Hepatocyte (in vitro differentiated cells): ENCODE measurements around the gene TXLNG. TPM values are rescaled to one million over a fixed set of nuclear protein-coding genes. Genes with fewer than 3 reads are reported as not detected.

Experiments
- DNase-seq: peaks from one replicate; pipeline ENCODE4 v3.0.0-alpha.2; 2016; ENCODE audit warnings: low spot score
- H2AFZ ChIP-seq: fragments of 200-600 bp; sonication (generic); 2 replicates; pipeline ENCODE4 v1.6.0; 2016; ENCODE audit warnings: antibody characterized with exemption, mild to moderate bottlenecking
- H3K27ac ChIP-seq: fragments of 200-600 bp; sonication (generic); 2 replicates; pipeline ENCODE4 v1.5.1; 2016; ENCODE audit warnings: mild to moderate bottlenecking
- H3K27me3 ChIP-seq: fragments of 200-600 bp; sonication (generic); 2 replicates; pipeline ENCODE4 v1.6.1; 2016
- H3K36me3 ChIP-seq: fragments of 200-600 bp; sonication (generic); replicated peaks from 2 replicates; pipeline ENCODE4 v1.5.1; 2016; ENCODE audit warnings: low read depth; ENCODE audit not compliant: insufficient read depth
- H3K4me1 ChIP-seq: fragments of 200-600 bp; sonication (generic); 2 replicates; pipeline ENCODE4 v1.5.1; 2016; ENCODE audit warnings: mild to moderate bottlenecking, moderate library complexity; ENCODE audit not compliant: insufficient read depth
- H3K4me2 ChIP-seq: fragments of 200-600 bp; sonication (generic); 2 replicates; pipeline ENCODE4 v1.6.0; 2016
- H3K4me3 ChIP-seq: fragments of 200-600 bp; sonication (generic); 2 replicates; pipeline ENCODE4 v1.5.1; 2016; ENCODE audit warnings: mild to moderate bottlenecking
- H3K79me2 ChIP-seq: fragments of 200-600 bp; sonication (generic); 2 replicates; pipeline ENCODE4 v1.6.0; 2017; ENCODE audit warnings: mild to moderate bottlenecking
- H3K9me2 ChIP-seq: fragments of 200-600 bp; sonication (generic); replicated peaks from 2 replicates; pipeline ENCODE4 v1.6.0; 2017; ENCODE audit warnings: mild to moderate bottlenecking; ENCODE audit not compliant: insufficient read depth
- H3K9me3 ChIP-seq: fragments of 200-600 bp; sonication (generic); 2 replicates; pipeline ENCODE4 v1.5.1; 2016; ENCODE audit warnings: low read depth, mild to moderate bottlenecking
- H4K20me1 ChIP-seq: fragments of 200-600 bp; sonication (generic); 2 replicates; pipeline ENCODE4 v1.6.0; 2016; ENCODE audit warnings: mild to moderate bottlenecking; ENCODE audit not compliant: insufficient read depth, poor library complexity, severe bottlenecking
- CTCF ChIP-seq: fragments of 200-600 bp; sonication (generic); IDR thresholded peaks from 2 replicates; pipeline ENCODE4 v1.5.1; 2016; ENCODE audit warnings: antibody characterized with exemption, mild to moderate bottlenecking; ENCODE audit not compliant: poor library complexity
- EZH2 ChIP-seq: fragments of 200-600 bp; sonication (generic); IDR thresholded peaks from 2 replicates; pipeline ENCODE4 v1.6.1; 2016; ENCODE audit warnings: antibody characterized with exemption, mild to moderate bottlenecking, borderline replicate concordance
- EZH2phosphoT487 ChIP-seq: fragments of 200-600 bp; sonication (generic); IDR thresholded peaks from one replicate; pipeline ENCODE4 v1.6.1; 2018; ENCODE audit warnings: antibody characterized with exemption, mild to moderate bottlenecking, low read depth, moderate library complexity; ENCODE audit not compliant: unreplicated experiment, severe bottlenecking
- whole genome bisulfite sequencing: methylation state at CpG from one replicate; pipeline ENCODE4 v1.1.6; 2016; ENCODE audit warnings: low lambda C conversion rate; ENCODE audit errors: missing lambda C conversion rate; 5-methylcytosine and 5-hydroxymethylcytosine counted together
- polyA plus RNA-seq: library from polyadenylated mRNA; unstranded; fragments of >200 nt; fragmentation: Nextera tagmentation; extraction: Ambion mirVana; gene quantifications from 2 replicates; pipeline ENCODE4 v1.2.1, GENCODE V29; 2016
- total RNA-seq: library from RNA; depleted of rRNA; stranded (reverse); fragments of >200 nt; gene quantifications from 2 replicates; pipeline ENCODE4 v1.2.3, GENCODE V29; 2014

Gene TXLNG
- total and polyA plus RNA-seq, 2 experiments from 2014 or later: 9.7 to 23.4 TPM

- no peaks in the 10 kb centered on the region for H3K9me3 ChIP-seq
- no peaks in the 10 kb centered on the region for H3K9me2 ChIP-seq
- H3K27me3 ChIP-seq: no peaks in the 10 kb centered on the region
- DNase-seq: no peak
- no peaks in the 10 kb centered on the region for H3K36me3 ChIP-seq
- H4K20me1 ChIP-seq: peaks cover 72% of the 10 kb centered on the region
- no peak overlapping the region for H2AFZ ChIP-seq
- WGBS: 96% methylated on average over 2 of the region's 2 CpGs
- H3K79me2 ChIP-seq: peaks cover 100% of the 10 kb centered on the region
- H3K4me3 ChIP-seq: no peak overlapping the region
- H3K4me2 ChIP-seq: no peak overlapping the region
- TF ChIP-seq EZH2phosphoT487 (no peak), EZH2 (no peak), CTCF (no peak)
- no peak overlapping the region for H3K27ac ChIP-seq
- peaks cover 19% of the 10 kb centered on the region for H3K4me1 ChIP-seq
These were observed 76.6 kb downstream of the TXLNG start for GRCh38 chrX:16862829-16863228.

- WGBS: 87% methylated on average over 6 of the region's 6 CpGs
- peaks cover 66% of the 10 kb centered on the region for H3K79me2 ChIP-seq
- H3K4me2 ChIP-seq: peak overlapping the region; percentile 94
- no peak for DNase-seq
- no peaks in the 10 kb centered on the region for H3K27me3 ChIP-seq
- H3K36me3 ChIP-seq: no peaks in the 10 kb centered on the region
- no peaks in the 10 kb centered on the region for H3K9me2 ChIP-seq
- H3K9me3 ChIP-seq: no peaks in the 10 kb centered on the region
- peaks cover 40% of the 10 kb centered on the region for H3K4me1 ChIP-seq
- no peak overlapping the region for H2AFZ ChIP-seq
- peak overlapping the region; percentile 11 for H3K4me3 ChIP-seq
- H4K20me1 ChIP-seq: peaks cover 61% of the 10 kb centered on the region
- no peak overlapping the region for H3K27ac ChIP-seq
- no peak for TF ChIP-seq CTCF
- TF ChIP-seq EZH2phosphoT487: no peak
- no peak for TF ChIP-seq EZH2
These were observed 81.7 kb downstream of the TXLNG start for GRCh38 chrX:16867947-16868346.

GRCh38 chrX:16868920-16869319, 82.7 kb downstream of the TXLNG start:
- Histone ChIP-seq H3K79me2 (peaks cover 56% of the 10 kb centered on the region), H3K36me3 (no peaks in the 10 kb centered on the region), H3K9me3 (no peaks in the 10 kb centered on the region), H3K4me1 (peaks cover 40% of the 10 kb centered on the region), H3K4me3 (peak overlapping the region; percentile 76), H3K4me2 (peak overlapping the region; percentile 94), H3K9me2 (no peaks in the 10 kb centered on the region), H3K27me3 (no peaks in the 10 kb centered on the region), H4K20me1 (peaks cover 52% of the 10 kb centered on the region), H3K27ac (peak overlapping the region; percentile 94), H2AFZ (peak overlapping the region; percentile 54)
- WGBS: 13% methylated on average over 7 of the region's 7 CpGs
- no peak for DNase-seq
- TF ChIP-seq EZH2phosphoT487 (no peak), EZH2 (no peak), CTCF (no peak)
